Right hindlimb (tissue), 1 donor: ENCODE results near the gene RNU1-1.
"Not testable (repeated sequence)": the region's sequence is repeated elsewhere in the genome, so short reads cannot be mapped to it uniquely, and the experiment has no call there.

Source experiments
- DNase-seq: peaks from one replicate; pipeline ENCODE4 v3.0.0-alpha.2; 2018

RNU1-1 gene

GRCh38 chr1:16521288-16521583 lies 7.2 kb upstream of the RNU1-1 start:
- no peak for DNase-seq

- DNase-seq = not testable (repeated sequence)
Measured at GRCh38 chr1:16520435-16521287, 6.6 kb upstream of the RNU1-1 start.

DNA sequence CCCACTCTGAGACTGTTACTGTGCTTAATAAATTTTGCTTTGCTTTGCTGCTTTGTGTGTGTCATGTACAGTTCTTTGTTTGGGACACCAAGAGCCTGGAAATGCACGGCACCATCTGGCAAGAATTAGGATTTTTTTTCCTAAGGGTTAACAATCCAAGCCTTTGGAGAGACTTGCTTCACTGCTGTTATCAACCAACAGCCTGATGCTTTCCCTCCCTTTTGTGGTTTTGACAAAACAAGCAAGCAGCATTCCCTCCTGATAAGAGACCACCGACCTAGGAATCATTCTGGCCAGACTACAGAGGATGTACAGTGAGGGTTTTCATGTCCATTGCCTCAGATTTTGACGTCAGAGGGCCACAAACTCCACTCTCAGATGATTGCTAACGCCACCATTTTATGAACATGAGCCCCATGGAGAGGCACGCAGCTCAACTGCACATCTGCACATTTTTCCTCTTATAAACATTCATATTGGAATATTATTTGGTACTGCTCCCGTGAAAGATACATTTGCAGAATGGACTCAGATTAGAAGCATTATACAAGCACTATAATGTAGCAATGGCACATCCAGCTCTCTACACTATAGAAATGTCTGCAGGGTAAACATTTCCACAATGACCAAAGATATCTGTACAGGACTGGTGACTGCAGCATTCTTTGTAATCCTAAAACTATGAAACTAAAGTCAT lies 5.3 kb upstream of the RNU1-1 start:
- DNase-seq = not testable (repeated sequence)

GRCh38 chr1:16518913-16519254 lies 4.8 kb upstream of the RNU1-1 start:
- not testable (repeated sequence) for DNase-seq

- DNase-seq = not testable (repeated sequence)
Measured at GRCh38 chr1:16516694-16517410, 2.8 kb upstream of the RNU1-1 start.

DNA sequence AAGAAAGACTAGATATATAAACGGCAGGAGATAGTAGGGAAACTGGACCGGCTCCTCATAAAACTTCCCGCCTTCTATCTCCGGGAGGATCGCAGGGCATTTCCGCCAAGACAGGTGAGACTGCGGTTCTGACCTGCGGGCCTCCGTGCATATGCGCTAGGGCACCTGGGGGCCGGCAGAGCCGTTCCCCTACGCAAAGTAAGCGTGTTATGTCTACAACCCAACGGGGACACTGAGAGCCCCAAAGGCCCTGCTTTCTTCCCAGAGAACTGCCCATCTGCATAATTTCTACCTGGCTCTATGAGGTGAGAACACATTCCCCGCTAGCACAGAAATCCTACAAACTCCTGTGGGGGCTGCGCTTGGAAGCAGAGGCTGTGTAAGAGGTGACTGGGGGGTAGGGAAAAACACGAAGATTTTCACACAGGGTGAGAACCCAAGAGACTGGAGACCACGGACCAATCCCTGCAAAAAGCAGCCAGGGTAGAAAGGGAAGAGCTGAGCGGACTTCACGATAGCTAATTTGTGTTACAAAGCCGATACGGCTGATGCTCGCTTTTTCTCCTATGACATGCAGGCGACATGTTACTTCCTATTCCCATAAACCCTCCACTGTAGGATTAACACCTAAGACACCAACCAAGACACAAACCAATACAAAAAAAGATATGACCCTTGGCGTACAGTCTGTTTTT lies 526 bp downstream of the RNU1-1 start:
- peak; percentile 65 for DNase-seq

GRCh38 chr1:16512624-16513411 lies 1.3 kb downstream of the RNU1-1 start:
- DNase-seq = not testable (repeated sequence)

- DNase-seq = not testable (repeated sequence)
Measured at GRCh38 chr1:16511926-16512325, 2.2 kb downstream of the RNU1-1 start.

GRCh38 chr1:16508861-16509445 lies 5.1 kb downstream of the RNU1-1 start:
- not testable (repeated sequence) for DNase-seq

DNA sequence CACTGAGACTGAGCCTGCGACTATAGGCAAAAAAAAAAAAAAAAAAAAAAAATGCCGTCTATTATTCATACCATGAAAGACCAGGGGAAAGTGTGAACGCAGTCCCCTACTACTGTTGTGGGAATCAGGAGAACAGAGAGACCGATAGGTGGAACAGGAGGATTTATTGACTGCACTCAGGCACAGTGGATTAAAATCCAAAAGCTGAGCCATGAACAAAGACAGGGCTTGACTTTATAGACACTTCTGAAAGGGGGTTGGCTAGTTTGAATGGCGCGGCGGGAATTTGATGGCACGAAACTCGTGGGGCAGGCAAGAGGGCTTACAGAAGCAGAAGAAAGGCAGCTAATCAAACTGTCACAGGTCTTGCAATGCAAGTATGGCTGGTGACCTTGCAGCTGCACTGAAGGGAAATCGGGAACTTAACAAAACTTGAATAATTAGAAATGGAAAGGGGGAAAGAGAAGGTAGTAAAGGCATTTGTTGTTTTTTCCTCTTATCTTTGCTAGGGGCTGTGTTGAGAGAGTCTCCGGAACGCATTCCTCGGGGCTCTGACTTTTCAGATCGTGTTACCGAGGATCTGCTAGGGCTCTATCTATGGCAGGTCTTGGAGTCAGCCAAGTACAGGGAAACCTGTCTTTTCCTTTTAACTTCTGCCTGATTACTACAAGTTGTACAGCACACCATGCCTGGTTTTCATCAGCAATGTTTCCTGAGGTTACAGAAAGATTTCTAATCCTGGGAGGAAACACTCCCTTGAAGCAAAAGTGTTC lies 7.5 kb downstream of the RNU1-1 start:
- DNase-seq = not testable (repeated sequence)

DNA sequence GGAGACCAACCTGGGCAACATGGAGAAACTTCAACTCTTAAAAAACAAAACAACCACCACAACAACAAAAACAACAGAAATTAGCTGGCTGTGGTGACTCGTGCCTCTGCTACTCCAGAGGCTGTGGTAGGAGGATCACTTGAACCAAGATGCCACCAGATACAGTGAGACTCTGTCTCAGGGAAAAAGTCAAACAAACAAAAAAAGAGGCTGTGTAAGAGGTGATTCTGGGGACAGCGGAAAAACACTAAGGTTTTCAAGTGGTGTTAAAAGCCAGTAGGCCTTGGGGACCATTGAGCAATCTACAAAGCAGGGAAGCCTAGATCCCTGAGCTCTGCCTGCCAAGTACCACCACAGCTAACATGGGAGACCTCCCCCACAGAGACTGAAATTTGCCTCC lies 8.2 kb downstream of the RNU1-1 start:
- not testable (repeated sequence) for DNase-seq

DNA sequence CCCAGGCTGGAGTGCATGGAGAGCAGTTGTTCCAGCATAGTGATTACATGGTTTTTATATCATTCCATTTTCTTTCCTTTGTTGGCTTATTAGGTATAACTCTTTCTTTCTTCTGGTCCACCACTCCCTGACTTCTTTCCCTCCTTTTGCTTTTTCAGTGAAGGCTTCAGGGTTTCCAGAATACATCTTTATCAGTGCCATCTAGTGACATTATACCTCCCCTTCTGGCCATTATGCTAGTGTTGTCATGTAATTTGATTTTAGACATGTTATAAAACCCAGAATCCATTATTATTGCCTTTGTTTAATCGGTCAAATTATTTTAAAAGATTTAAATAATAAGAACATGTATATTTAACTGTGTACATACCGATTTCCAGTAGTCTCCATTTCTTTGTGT lies 10.6 kb downstream of the RNU1-1 start:
- no peak for DNase-seq

DNA sequence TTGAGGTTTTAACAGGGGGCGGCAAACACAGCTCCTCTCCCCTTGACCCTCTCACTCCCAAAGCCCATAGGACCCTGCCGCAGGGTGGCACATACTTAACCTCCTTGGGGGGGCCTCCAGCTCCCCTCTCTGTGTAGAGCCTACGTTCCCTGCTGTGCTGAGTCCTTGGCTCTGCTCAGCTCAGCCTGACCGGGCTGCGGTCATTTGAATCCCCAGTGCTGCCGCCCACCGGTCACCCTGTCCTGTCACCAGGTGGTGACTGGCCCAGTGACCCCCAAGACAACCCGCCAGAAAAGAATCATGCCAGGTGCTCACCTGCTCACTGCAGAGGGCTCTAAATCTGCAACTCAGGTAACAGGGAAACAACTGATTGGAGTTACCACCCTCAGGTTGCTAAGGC lies 12.6 kb downstream of the RNU1-1 start:
- DNase-seq = not testable (repeated sequence)

DNA sequence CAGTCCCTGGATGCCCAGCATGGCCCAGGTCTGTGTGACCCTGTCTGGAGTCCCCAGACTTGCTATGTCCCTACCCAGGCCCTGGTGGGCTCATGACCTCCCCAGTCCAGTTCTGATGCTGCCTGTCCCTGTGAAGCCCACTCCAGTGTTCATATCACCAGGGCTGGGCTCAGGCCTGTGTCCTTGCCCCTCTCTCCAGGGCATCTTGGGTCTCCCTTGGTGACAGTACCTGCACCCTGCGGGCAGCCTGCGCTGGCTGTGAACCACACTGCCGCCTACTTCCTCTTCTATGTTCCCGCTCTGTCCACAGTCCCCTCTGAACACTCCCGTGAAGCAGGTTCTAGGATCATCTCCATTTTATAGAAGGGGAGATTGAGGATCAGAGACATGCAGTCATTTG lies 13.1 kb downstream of the RNU1-1 start:
- not testable (repeated sequence) for DNase-seq

DNA sequence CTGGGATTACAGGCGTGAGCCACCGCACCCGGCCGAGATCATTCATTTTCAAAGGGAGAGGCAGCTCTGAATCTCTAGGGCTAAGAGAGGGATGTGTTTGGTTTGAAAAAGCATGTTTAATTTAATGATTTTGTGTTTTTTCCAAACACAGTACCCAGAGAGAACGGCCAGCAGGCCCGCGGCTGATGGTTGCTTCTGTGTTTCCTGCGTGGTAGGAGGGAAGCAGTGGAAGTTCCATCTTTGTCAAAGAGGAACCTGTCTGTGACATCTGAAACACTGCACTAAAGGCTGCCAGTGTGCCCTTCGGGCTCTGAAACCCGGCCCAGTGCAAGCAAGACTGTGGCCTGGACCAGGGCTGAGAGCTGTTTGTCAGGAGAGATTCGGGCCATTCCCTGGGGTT lies 13.6 kb downstream of the RNU1-1 start:
- DNase-seq = not testable (repeated sequence)

DNA sequence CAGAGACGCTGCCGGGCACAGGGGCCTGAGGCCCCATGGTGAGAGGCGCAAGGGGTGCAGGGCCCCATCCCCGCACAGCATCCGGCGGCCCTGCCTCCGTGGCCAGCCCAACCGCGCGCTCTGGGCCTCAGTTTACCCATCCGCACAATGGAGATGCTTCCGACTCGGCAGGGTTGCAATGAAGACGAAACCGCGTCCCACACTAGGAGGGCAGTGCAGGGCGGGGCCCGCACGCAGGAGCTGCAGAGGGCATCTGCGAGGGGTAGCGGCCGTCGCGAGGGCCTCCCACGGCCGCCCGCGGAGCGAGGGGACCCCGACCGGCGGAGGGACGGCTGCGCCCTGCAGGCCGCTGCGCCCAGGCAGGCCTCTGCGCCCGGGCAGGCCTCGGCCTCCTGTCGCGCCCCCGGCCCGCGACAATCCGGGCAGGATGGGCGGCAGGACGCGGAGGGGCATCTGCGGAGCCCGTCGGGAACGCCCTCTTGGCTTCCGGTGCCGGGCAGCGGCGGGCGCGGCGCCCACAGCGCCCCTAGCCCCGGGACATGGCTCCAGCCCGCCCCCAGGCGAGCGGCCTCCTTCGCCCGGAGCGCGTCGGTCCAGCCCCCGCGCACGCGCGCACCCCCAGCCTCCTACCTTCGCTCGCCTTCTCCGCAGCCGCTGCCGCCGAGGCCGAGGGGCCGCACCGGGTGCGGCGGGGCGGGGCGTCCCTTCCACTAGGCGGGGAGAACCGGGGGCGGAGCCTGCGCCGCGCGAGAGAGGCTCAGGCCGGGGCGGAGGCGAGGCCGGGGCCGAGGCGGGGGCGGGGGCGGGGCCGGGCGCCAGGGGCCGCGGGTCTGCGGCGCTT lies 15.3 kb downstream of the RNU1-1 start:
- DNase-seq = peak; percentile 96

- not testable (repeated sequence) for DNase-seq
Measured at GRCh38 chr1:16498047-16498446, 16.0 kb downstream of the RNU1-1 start.

DNA sequence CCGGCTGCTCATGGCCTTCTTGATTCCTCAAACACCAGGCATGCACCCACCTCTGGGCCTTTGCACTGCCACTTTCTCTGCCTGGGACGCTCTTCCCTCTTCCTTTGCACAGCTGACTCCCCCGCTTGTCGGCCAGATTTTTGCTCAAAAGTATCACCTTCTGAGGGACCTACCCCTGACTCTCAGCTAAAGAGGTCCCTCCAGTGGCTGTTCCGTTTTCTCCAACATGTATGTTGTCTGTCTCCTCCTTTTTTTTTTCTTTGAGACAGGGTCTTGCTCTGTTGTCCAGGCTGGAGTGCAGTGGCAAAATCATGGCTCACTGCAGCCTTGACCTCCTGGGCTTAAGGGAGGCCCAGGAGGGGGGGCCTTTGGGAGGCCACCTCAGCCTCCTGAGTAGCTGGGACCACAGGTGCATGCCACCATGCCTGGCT lies 16.6 kb downstream of the RNU1-1 start:
- DNase-seq = not testable (repeated sequence)

GRCh38 chr1:16493731-16494130 lies 20.4 kb downstream of the RNU1-1 start:
- DNase-seq = not testable (repeated sequence)

DNA sequence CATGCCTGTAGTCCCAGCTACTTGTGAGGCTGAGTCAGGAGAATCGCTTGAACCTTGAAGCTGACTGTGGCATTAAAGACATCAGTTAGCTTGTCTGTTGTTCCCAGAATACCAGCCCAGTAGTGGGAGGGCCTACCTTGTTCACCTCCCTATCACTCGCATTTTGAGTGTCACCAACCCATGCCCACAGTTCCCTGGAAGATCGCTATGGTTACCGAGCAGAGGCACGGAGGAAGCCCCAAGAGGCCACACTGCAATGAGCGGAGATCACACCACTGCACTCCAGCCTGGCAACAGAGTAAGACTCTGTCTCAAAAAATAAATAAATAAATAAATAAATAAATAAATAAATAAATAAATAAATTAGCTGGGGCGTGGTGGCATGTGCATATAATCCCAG lies 21.1 kb downstream of the RNU1-1 start:
- not testable (repeated sequence) for DNase-seq
